ENCODE data around the gene RARB.

The RARB gene

DNA sequence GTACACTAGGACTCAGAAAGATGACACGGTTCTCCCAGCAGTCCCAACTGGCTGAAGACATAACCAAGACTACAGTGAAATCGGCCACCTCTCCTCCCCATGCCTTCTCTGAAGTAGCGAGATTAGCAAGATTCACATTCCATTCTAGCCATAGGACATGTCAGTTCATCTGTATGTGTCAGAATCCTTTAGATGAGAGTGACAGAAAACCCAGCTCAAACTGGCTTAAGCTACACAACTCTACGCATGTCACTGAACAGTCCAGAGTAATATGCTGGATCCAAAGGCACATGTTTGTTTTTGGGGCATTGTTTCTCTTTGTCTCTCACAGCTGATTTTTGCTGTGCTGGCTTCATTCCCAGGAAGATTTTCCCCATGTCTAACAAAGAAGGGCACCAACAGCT, 75.8 kb downstream of the RARB start:
- TF ChIP-seq ZFX (IDR thresholded peaks at IDR 0.05): no peak
- TF ChIP-seq, protein P1, sequence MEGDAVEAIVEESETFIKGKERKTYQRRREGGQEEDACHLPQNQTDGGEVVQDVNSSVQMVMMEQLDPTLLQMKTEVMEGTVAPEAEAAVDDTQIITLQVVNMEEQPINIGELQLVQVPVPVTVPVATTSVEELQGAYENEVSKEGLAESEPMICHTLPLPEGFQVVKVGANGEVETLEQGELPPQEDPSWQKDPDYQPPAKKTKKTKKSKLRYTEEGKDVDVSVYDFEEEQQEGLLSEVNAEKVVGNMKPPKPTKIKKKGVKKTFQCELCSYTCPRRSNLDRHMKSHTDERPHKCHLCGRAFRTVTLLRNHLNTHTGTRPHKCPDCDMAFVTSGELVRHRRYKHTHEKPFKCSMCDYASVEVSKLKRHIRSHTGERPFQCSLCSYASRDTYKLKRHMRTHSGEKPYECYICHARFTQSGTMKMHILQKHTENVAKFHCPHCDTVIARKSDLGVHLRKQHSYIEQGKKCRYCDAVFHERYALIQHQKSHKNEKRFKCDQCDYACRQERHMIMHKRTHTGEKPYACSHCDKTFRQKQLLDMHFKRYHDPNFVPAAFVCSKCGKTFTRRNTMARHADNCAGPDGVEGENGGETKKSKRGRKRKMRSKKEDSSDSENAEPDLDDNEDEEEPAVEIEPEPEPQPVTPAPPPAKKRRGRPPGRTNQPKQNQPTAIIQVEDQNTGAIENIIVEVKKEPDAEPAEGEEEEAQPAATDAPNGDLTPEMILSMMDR (conservative IDR thresholded peaks at IDR 0.05): no peak
- H3K27ac ChIP-seq: no peak overlapping the region

GRCh38 chr3:25505581-25505980, 77.5 kb downstream of the RARB start:
- no peak overlapping the region for H3K27ac ChIP-seq
- TF ChIP-seq, protein P1 (conservative IDR thresholded peaks at IDR 0.05): no peak
- no peak for TF ChIP-seq ZFX (IDR thresholded peaks at IDR 0.05)

GRCh38 chr3:25507811-25508210, 79.7 kb downstream of the RARB start:
- TF ChIP-seq, protein P1 (conservative IDR thresholded peaks at IDR 0.05): no peak
- TF ChIP-seq ZFX (IDR thresholded peaks at IDR 0.05): no peak
- H3K27ac ChIP-seq: no peak overlapping the region

DNA sequence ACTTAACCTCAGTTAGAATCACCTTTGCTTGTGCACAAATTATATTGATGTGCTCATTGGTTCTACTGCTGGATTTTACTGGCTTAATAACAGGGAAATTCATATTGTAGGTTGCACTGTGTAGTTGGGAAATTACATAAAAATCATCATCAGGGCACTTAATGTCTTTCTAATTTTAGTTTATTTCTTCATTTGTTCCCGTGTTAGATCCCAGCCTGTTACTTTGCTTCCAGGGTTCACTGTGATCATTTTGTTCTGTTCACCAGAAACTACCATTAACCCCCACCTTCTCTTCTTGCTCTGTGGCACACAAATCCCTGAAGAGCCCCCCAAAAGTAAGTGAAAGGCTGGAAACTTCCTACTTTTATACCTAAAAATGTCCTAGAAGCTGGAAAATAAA, 80.4 kb downstream of the RARB start:
- no peak overlapping the region for H3K27ac ChIP-seq
- TF ChIP-seq, protein P1 (conservative IDR thresholded peaks at IDR 0.05): no peak
- no peak for TF ChIP-seq ZFX (IDR thresholded peaks at IDR 0.05)

- no peak for TF ChIP-seq ZFX (IDR thresholded peaks at IDR 0.05)
- TF ChIP-seq, protein P1 (conservative IDR thresholded peaks at IDR 0.05): no peak
- H3K27ac ChIP-seq: no peak overlapping the region
Measured at GRCh38 chr3:25508901-25509300, 80.8 kb downstream of the RARB start.

GRCh38 chr3:25510797-25511196, 82.7 kb downstream of the RARB start:
- no peak overlapping the region for H3K27ac ChIP-seq
- no peak for TF ChIP-seq ZFX (IDR thresholded peaks at IDR 0.05)
- TF ChIP-seq, protein P1 (conservative IDR thresholded peaks at IDR 0.05): no peak

- H3K27ac ChIP-seq: no peak overlapping the region
- TF ChIP-seq, protein P1 (conservative IDR thresholded peaks at IDR 0.05): no peak
- TF ChIP-seq ZFX (IDR thresholded peaks at IDR 0.05): no peak
Measured at GRCh38 chr3:25511972-25512721, 84.1 kb downstream of the RARB start.
